Left ventricle myocardium inferior (tissue), 1 donor: ENCODE data around the gene ZNF98. TPM values are rescaled to one million over a fixed set of nuclear protein-coding genes. Genes with fewer than 3 reads are reported as not detected.

Experiments used
- DNase-seq: peaks from one replicate; pipeline ENCODE4 v3.0.0-alpha.2; 2020
- H3K27ac ChIP-seq: fragments of 200-600 bp; replicated peaks from 2 replicates; pipeline ENCODE4 v1.8.0; 2021
- H3K27me3 ChIP-seq: fragments of 200-600 bp; 2 replicates; pipeline ENCODE4 v1.8.0; 2021; ENCODE audit warnings: low read depth
- H3K36me3 ChIP-seq: fragments of 200-600 bp; 2 replicates; pipeline ENCODE4 v1.8.0; 2021
- H3K4me1 ChIP-seq: fragments of 200-600 bp; 2 replicates; pipeline ENCODE4 v1.8.0; 2021
- H3K4me3 ChIP-seq: fragments of 200-600 bp; 2 replicates; pipeline ENCODE4 v1.8.0; 2021; ENCODE audit warnings: mild to moderate bottlenecking, moderate library complexity
- H3K9me3 ChIP-seq: fragments of 200-600 bp; replicated peaks from 2 replicates; pipeline ENCODE4 v1.8.0; 2021
- CTCF ChIP-seq: fragments of 200-600 bp; IDR thresholded peaks from 2 replicates; pipeline ENCODE4 v1.8.0; 2021; ENCODE audit warnings: antibody characterized with exemption, mild to moderate bottlenecking, borderline replicate concordance
- intact Hi-C: fragments of 100-400 bp; cut with micrococcal nuclease; formaldehyde crosslinking; loops from one replicate; pipeline ENCODE4 v1.11.0; 2022
- long read RNA-seq: library from polyadenylated mRNA; unstranded; transcript quantifications from one replicate; pipeline ENCODE4 v2.0.0, GENCODE V29; 2021
- total RNA-seq: library from RNA; stranded (reverse); fragmentation: NEBNext Ultra II Directional; extraction: Animal tissue kit (Norgen Biotek cat#: 25700); gene quantifications from one replicate; pipeline ENCODE4 v1.2.1, GENCODE V29; 2021
- donor health status: DM: no; HTN: yes; CAD: no; lungs with severe emphysema.

Gene ZNF98
- total RNA-seq = 0.69 TPM
- long read RNA-seq = 0 reads

- no peak within 1 kb of the TSS for H3K27ac ChIP-seq
- no peaks in the 10 kb centered on the region for H3K36me3 ChIP-seq
- H3K9me3 ChIP-seq = peaks cover 47% of the 10 kb centered on the region
- peaks cover 15% of the 10 kb centered on the region for H3K27me3 ChIP-seq
- H3K4me1 ChIP-seq = no peaks in the 10 kb centered on the region
- peak within 1 kb of the TSS; percentile 49 for H3K4me3 ChIP-seq
- no peak for TF ChIP-seq CTCF
- DNase-seq = peak; percentile 38
- intact Hi-C loops = no loop called here
Observed at GRCh38 chr19:22422211-22422610, at the start of gene ZNF98. ZNF98 (minus strand) TSS chr19:22422346; CDS start chr19:22422224, 122 bp downstream.

- no peak overlapping the region for H3K4me3 ChIP-seq
- no peaks in the 10 kb centered on the region for H3K4me1 ChIP-seq
- intact Hi-C loops = no loop called here
- H3K27me3 ChIP-seq = no peaks in the 10 kb centered on the region
- H3K9me3 ChIP-seq = peaks cover 100% of the 10 kb centered on the region
- no peak overlapping the region for H3K27ac ChIP-seq
- no peaks in the 10 kb centered on the region for H3K36me3 ChIP-seq
- TF ChIP-seq CTCF = no peak
- no peak for DNase-seq
Observed at GRCh38 chr19:22446605-22447004, 24.5 kb upstream of the ZNF98 start.

GRCh38 chr19:22438011-22438410 lies 15.9 kb upstream of the ZNF98 start:
- H3K27me3 ChIP-seq = no peaks in the 10 kb centered on the region
- H3K4me3 ChIP-seq = no peak overlapping the region
- TF ChIP-seq CTCF = no peak
- no peaks in the 10 kb centered on the region for H3K36me3 ChIP-seq
- no peak for DNase-seq
- intact Hi-C loops = no loop called here
- peaks cover 96% of the 10 kb centered on the region for H3K9me3 ChIP-seq
- H3K4me1 ChIP-seq = no peaks in the 10 kb centered on the region
- H3K27ac ChIP-seq = no peak overlapping the region

- no peak for TF ChIP-seq CTCF
- intact Hi-C loops = no loop called here
- DNase-seq = no peak
- peaks cover 33% of the 10 kb centered on the region for H3K27me3 ChIP-seq
- no peaks in the 10 kb centered on the region for H3K36me3 ChIP-seq
- peaks cover 41% of the 10 kb centered on the region for H3K9me3 ChIP-seq
- H3K27ac ChIP-seq = no peak overlapping the region
- peak overlapping the region; percentile 37 for H3K4me3 ChIP-seq
- H3K4me1 ChIP-seq = no peaks in the 10 kb centered on the region
Observed at GRCh38 chr19:22427960-22428913, 6.1 kb upstream of the ZNF98 start.

GRCh38 chr19:22427547-22427946 lies 5.4 kb upstream of the ZNF98 start:
- peaks cover 43% of the 10 kb centered on the region for H3K9me3 ChIP-seq
- H3K4me1 ChIP-seq = no peaks in the 10 kb centered on the region
- H3K36me3 ChIP-seq = no peaks in the 10 kb centered on the region
- peaks cover 33% of the 10 kb centered on the region for H3K27me3 ChIP-seq
- H3K4me3 ChIP-seq = peak overlapping the region; percentile 37
- intact Hi-C loops = no loop called here
- no peak for TF ChIP-seq CTCF
- no peak for DNase-seq
- no peak overlapping the region for H3K27ac ChIP-seq
